ENCODE data around the gene LRP1B.

LRP1B gene

DNA sequence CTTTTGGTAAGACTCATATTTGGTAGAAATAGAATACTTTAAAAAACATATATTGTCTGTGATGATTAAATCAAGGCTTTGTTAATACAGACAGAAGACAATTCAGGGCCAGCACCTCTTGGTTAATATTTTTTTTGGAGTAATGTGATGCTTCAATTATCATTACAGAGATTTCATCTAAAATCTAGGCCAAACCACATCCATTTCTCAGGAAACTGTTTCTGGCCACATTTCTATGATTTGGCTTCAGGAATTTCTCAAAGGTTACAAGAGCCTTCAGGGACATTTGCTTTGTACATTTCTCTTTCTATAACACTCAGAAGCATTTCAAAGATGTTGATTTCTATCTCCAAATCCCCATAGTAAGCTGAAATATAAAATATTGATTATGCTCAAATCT, 614.9 kb downstream of the LRP1B start:
- TF ChIP-seq GATA3 (IDR thresholded peaks at IDR 0.05; ENCODE audit: low read depth, low read length) (no peak), GATA2 (IDR thresholded peaks at IDR 0.05; ENCODE audit: low read depth, low read length) (no peak)

- TF ChIP-seq GATA3 (IDR thresholded peaks at IDR 0.05; ENCODE audit: low read depth, low read length): no peak
- no peak for TF ChIP-seq GATA2 (IDR thresholded peaks at IDR 0.05; ENCODE audit: low read depth, low read length)
Measured at GRCh38 chr2:141513853-141514252, 617.0 kb downstream of the LRP1B start.

GRCh38 chr2:141508806-141509595, 621.8 kb downstream of the LRP1B start:
- TF ChIP-seq GATA2 (IDR thresholded peaks at IDR 0.05; ENCODE audit: low read depth, low read length) (no peak), GATA3 (IDR thresholded peaks at IDR 0.05; ENCODE audit: low read depth, low read length) (no peak)

DNA sequence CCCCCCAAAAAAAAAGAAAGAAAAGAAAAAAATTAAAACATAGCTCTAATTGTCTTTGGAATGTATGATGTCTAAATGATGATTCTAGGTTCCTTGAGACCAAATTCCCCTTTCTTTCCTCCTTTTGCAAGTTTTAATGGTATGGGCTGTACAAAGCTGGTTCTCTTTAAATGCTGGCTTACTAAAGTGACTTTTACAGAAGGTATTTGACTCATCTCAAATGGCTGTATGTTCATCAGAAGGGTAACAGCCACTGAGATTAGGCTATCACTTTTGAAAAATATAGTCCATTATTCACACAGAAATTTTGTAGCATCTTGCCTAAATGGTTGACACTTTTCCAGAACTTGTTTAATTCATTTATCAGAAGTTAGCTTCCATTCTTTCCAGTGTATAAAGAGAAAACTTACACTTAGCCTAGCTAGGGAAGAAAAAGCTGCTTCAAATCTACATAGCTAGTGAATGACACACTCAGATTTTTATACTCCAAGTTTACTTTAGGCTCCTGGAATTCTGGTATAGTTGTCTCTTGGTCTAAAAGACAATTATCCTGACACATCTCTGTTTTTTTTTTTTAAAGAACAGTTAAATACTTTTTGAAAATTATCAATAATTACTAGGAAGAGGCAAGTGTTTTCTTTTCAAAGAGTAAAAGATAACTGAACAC, 622.6 kb downstream of the LRP1B start:
- no peak for TF ChIP-seq GATA2 (IDR thresholded peaks at IDR 0.05; ENCODE audit: low read depth, low read length)
- no peak for TF ChIP-seq GATA3 (IDR thresholded peaks at IDR 0.05; ENCODE audit: low read depth, low read length)

DNA sequence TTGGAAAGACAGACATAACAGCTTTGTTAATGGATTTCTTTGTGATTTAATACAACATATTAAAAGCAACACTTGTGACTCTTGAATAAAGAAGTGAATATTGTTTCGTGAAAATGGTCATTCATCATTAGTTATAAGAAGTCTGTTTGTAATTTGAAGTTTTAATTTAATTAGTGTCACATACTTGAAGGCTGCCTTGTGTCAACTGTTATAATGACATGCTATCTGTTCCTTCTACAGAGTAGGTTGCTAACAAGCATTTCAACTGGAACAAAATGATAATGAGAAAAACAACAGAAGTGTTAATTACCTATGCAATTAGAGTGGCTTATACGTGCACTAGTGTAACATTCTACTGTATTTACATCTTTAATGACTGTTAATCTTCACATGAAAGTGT, 624.7 kb downstream of the LRP1B start:
- no peak for TF ChIP-seq GATA2 (IDR thresholded peaks at IDR 0.05; ENCODE audit: low read depth, low read length)
- TF ChIP-seq GATA3 (IDR thresholded peaks at IDR 0.05; ENCODE audit: low read depth, low read length): no peak

DNA sequence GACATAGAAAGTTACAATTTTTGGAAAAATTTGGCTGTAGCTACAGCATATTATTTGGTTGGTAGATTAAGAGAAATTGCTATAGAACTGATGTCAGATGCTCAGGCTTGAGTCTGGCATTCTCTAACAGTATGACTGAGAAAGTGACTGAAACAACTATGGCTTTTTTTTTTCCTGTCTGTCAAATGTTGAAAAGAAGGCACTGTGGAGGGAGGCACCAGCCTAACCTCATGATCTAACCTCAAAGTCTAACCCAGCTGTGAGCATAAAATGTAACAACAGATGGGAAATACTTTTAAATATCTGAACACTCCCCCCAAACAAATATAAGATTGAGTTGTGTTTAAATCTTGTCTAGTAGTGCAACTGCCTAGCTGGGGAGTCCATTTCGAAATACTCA, 629.1 kb downstream of the LRP1B start:
- TF ChIP-seq GATA3 (IDR thresholded peaks at IDR 0.05; ENCODE audit: low read depth, low read length): no peak

GRCh38 chr2:141499123-141499522, 631.7 kb downstream of the LRP1B start:
- TF ChIP-seq GATA3 (IDR thresholded peaks at IDR 0.05; ENCODE audit: low read depth, low read length): no peak

GRCh38 chr2:141498561-141498960, 632.3 kb downstream of the LRP1B start:
- no peak for TF ChIP-seq GATA3 (IDR thresholded peaks at IDR 0.05; ENCODE audit: low read depth, low read length)
- no peak for TF ChIP-seq GATA2 (IDR thresholded peaks at IDR 0.05; ENCODE audit: low read depth, low read length)

DNA sequence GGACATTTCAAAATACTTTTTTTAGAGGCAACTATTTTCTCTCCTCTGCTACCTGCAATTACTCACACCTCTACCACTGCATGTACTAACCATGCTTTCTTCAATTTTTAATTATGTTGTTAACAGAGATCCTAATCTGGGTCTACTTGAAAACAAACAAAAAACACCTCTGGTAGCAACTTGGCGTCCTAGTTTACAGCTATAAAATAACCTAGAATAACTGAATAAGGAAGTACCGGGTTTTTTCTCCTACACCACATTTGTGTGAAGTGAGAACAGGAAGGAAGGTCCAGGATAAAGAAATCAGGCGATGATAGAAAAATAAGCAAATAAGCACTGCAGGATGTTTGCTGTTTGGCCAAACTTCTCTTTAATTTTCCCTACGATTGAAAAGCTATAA, 633.5 kb downstream of the LRP1B start:
- TF ChIP-seq GATA3 (IDR thresholded peaks at IDR 0.05; ENCODE audit: low read depth, low read length) (no peak), GATA2 (IDR thresholded peaks at IDR 0.05; ENCODE audit: low read depth, low read length) (no peak)

DNA sequence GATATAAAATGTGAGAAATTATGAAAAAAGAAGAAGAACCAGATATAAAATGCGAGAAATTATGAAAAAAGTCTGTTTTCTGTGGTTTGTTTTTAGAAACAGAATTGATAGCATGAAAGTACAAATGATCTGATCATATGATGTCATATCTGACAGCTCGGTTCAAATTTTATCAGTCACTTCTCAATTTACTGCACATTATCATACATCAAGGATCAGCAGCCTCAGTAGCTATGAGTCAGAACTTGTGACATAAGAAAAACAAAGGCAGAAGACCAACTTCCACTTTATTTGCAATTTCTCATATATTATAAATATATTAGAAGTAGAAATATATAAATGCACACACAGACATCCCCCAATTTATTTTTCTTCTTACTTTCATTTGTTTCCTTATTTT, 634.0 kb downstream of the LRP1B start:
- TF ChIP-seq GATA2 (IDR thresholded peaks at IDR 0.05; ENCODE audit: low read depth, low read length) (no peak), GATA3 (IDR thresholded peaks at IDR 0.05; ENCODE audit: low read depth, low read length) (no peak)

DNA sequence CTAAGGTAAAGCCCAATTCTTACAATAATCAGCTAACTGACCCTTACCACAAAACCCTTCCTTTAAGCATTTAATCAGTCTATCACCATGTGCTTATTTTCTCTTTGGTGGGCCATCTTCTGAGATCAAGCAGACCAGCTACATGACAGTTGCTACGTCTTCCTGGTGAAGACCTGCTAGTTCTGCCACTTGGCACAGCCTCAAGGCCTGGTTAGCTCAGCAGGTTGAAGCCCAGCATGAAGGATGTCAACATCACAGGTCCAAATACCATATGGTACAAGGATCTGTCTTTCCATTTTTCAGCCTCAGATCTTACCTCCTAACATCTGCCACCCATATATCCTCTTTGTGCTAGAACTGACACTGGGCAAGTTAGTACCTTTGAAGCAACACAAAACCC, 636.9 kb downstream of the LRP1B start:
- no peak for TF ChIP-seq GATA3 (IDR thresholded peaks at IDR 0.05; ENCODE audit: low read depth, low read length)
- no peak for TF ChIP-seq GATA2 (IDR thresholded peaks at IDR 0.05; ENCODE audit: low read depth, low read length)

DNA sequence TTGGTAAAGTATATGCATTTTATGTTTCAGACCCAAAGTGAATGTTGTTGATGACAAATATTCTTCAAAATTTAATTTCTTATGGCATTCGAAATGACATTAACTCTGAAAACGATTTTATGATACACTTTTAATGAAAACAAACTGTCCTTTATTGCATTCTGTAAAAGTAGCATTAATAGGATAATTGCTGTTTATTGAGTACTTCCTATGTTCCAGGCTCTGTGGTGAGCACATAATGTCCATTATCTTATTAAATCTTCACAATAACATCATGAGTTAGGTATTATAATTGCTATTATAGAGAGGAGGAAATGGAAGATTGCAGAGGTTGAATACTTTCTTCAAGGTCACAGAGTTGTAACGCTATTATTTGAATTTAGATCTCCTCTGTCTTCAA, 638.0 kb downstream of the LRP1B start:
- TF ChIP-seq GATA3 (IDR thresholded peaks at IDR 0.05; ENCODE audit: low read depth, low read length) (no peak), GATA2 (IDR thresholded peaks at IDR 0.05; ENCODE audit: low read depth, low read length) (no peak)

- TF ChIP-seq GATA2 (IDR thresholded peaks at IDR 0.05; ENCODE audit: low read depth, low read length) (no peak), GATA3 (IDR thresholded peaks at IDR 0.05; ENCODE audit: low read depth, low read length) (no peak)
Measured at GRCh38 chr2:141490886-141491285, 639.9 kb downstream of the LRP1B start.

DNA sequence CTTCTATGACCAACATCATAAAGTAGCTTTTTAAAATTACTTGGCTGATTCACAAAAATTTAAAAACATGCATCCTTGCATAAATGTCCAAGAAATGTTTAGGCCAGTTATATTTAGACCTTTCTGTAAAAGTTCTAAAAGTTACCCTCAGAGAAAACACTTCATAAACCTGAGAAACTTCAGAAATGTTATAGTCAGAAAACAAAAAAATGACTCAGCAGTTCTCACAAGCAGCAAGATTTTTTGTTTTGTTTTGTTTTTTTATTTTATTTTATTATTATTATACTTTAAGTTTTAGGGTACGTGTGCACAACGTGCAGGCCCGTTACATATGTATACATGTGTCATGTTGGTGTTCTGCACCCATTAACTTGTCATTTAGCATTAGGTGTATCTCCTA, 648.1 kb downstream of the LRP1B start:
- no peak for TF ChIP-seq GATA2 (IDR thresholded peaks at IDR 0.05; ENCODE audit: low read depth, low read length)
- TF ChIP-seq GATA3 (IDR thresholded peaks at IDR 0.05; ENCODE audit: low read depth, low read length): no peak

GRCh38 chr2:141475801-141476200, 655.0 kb downstream of the LRP1B start:
- TF ChIP-seq GATA3 (IDR thresholded peaks at IDR 0.05; ENCODE audit: low read depth, low read length) (no peak), GATA2 (IDR thresholded peaks at IDR 0.05; ENCODE audit: low read depth, low read length) (no peak)
